Measurements from ENCODE around the gene RIPK4.

DNA sequence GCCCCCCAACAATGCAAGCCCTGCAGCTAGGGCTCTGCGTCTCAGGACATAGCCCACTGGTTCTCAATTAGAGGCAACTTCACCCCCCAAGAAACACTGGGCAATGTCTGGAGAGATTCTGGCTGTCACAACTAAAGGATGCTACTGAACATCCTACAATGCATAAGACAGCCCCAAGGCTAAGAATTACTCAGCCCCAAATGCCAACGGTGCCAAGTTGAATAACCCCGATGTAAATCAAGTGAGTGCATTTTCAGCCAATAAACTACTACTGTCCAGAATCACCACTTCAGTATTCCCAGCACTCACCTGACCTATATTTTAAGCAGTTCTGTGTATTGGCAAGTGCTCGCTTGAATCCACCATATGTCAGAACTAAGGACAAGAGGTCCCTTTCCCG, 6.9 kb downstream of the RIPK4 start:
- TF ChIP-seq POLR2A (IDR thresholded peaks at IDR 0.05; ENCODE audit: low read depth, low read length) (no peak), POLR2AphosphoS5 (IDR thresholded peaks at IDR 0.05; ENCODE audit: low read depth, low read length) (no peak), TAF1 (IDR thresholded peaks at IDR 0.05; ENCODE audit: low read depth, low read length) (no peak), SPI1 (IDR thresholded peaks at IDR 0.05; ENCODE audit: low read depth, low read length) (no peak), POU2F2 (IDR thresholded peaks at IDR 0.05; ENCODE audit: low read depth, low read length) (no peak), PAX5 (IDR thresholded peaks at IDR 0.05; ENCODE audit: insufficient read depth, low read length, severe bottlenecking) (no peak)
